ENCODE measurements around the gene KIF1A. TPM values are rescaled to one million over a fixed set of nuclear protein-coding genes. Genes with fewer than 3 reads are reported as not detected.

Gene KIF1A
- total RNA-seq, 1 experiment from 2014 or later: 279 TPM

DNA sequence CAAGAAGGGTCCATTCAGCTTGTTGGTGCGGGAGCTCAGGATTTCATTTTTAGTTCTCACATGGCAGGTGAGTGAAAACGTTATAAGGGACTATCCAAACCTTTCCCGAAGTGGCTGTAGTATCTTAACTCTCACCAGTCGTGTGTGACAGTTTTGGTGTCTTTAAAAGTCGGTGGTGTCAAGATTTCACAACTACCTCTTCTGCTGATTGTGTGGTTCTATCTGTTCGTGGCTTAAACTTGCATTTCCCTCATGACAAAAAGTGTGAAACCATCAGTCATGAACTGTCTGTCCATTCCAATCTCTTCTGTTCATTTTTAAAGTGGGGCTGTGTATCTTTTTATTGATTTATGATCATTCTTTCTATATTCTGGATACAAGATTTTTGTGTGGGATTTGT, 133.6 kb downstream of the KIF1A start:
- no peaks in the 10 kb centered on the region for H3K4me1 Mint-ChIP-seq
- H3K27ac Mint-ChIP-seq: 0 out of 2 replicates have a peak overlapping the region, but pooled peaks have one; percentile 26
- TF ChIP-seq ZNF396 (CRISPR knock-in tag; IDR thresholded peaks at IDR 0.05; ENCODE audit: borderline replicate concordance) (no peak), CTCF (IDR thresholded peaks at IDR 0.05) (no peak), CREB1 (CRISPR knock-in tag; IDR thresholded peaks at IDR 0.05) (no peak), GTF2I (CRISPR knock-in tag; conservative IDR thresholded peaks at IDR 0.05) (no peak), ATF3 (CRISPR knock-in tag; conservative IDR thresholded peaks at IDR 0.05) (no peak), ZNF423 (CRISPR knock-in tag; IDR thresholded peaks at IDR 0.05) (no peak), AFF4 (CRISPR knock-in tag; IDR thresholded peaks at IDR 0.05; ENCODE audit: borderline replicate concordance) (no peak), ESRRA (CRISPR knock-in tag; IDR thresholded peaks at IDR 0.05; ENCODE audit: borderline replicate concordance) (no peak), ZNF671 (CRISPR knock-in tag; IDR thresholded peaks at IDR 0.05) (no peak), TEAD1 (CRISPR knock-in tag; IDR thresholded peaks at IDR 0.05) (no peak), ELF4 (CRISPR knock-in tag; IDR thresholded peaks at IDR 0.05; ENCODE audit: low read depth) (no peak), PREB (CRISPR knock-in tag; IDR thresholded peaks at IDR 0.05; ENCODE audit: borderline replicate concordance) (no peak), MAX (CRISPR knock-in tag; IDR thresholded peaks at IDR 0.05) (no peak), JUN (CRISPR knock-in tag; IDR thresholded peaks at IDR 0.05) (no peak), ETV6 (CRISPR knock-in tag; IDR thresholded peaks at IDR 0.05) (no peak), NFE2L1 (CRISPR knock-in tag; IDR thresholded peaks at IDR 0.05) (no peak)
- TF ChIP-seq, protein P1, sequence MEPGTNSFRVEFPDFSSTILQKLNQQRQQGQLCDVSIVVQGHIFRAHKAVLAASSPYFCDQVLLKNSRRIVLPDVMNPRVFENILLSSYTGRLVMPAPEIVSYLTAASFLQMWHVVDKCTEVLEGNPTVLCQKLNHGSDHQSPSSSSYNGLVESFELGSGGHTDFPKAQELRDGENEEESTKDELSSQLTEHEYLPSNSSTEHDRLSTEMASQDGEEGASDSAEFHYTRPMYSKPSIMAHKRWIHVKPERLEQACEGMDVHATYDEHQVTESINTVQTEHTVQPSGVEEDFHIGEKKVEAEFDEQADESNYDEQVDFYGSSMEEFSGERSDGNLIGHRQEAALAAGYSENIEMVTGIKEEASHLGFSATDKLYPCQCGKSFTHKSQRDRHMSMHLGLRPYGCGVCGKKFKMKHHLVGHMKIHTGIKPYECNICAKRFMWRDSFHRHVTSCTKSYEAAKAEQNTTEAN (CRISPR knock-in tag; IDR thresholded peaks at IDR 0.05): no peak
- TF ChIP-seq, protein P2, sequence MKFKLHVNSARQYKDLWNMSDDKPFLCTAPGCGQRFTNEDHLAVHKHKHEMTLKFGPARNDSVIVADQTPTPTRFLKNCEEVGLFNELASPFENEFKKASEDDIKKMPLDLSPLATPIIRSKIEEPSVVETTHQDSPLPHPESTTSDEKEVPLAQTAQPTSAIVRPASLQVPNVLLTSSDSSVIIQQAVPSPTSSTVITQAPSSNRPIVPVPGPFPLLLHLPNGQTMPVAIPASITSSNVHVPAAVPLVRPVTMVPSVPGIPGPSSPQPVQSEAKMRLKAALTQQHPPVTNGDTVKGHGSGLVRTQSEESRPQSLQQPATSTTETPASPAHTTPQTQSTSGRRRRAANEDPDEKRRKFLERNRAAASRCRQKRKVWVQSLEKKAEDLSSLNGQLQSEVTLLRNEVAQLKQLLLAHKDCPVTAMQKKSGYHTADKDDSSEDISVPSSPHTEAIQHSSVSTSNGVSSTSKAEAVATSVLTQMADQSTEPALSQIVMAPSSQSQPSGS (CRISPR knock-in tag; IDR thresholded peaks at IDR 0.05; ENCODE audit: borderline replicate concordance, low read depth): no peak
- TF ChIP-seq, protein P3, sequence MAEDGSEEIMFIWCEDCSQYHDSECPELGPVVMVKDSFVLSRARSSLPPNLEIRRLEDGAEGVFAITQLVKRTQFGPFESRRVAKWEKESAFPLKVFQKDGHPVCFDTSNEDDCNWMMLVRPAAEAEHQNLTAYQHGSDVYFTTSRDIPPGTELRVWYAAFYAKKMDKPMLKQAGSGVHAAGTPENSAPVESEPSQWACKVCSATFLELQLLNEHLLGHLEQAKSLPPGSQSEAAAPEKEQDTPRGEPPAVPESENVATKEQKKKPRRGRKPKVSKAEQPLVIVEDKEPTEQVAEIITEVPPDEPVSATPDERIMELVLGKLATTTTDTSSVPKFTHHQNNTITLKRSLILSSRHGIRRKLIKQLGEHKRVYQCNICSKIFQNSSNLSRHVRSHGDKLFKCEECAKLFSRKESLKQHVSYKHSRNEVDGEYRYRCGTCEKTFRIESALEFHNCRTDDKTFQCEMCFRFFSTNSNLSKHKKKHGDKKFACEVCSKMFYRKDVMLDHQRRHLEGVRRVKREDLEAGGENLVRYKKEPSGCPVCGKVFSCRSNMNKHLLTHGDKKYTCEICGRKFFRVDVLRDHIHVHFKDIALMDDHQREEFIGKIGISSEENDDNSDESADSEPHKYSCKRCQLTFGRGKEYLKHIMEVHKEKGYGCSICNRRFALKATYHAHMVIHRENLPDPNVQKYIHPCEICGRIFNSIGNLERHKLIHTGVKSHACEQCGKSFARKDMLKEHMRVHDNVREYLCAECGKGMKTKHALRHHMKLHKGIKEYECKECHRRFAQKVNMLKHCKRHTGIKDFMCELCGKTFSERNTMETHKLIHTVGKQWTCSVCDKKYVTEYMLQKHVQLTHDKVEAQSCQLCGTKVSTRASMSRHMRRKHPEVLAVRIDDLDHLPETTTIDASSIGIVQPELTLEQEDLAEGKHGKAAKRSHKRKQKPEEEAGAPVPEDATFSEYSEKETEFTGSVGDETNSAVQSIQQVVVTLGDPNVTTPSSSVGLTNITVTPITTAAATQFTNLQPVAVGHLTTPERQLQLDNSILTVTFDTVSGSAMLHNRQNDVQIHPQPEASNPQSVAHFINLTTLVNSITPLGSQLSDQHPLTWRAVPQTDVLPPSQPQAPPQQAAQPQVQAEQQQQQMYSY (CRISPR knock-in tag; IDR thresholded peaks at IDR 0.05): no peak
- TF ChIP-seq, protein P4, sequence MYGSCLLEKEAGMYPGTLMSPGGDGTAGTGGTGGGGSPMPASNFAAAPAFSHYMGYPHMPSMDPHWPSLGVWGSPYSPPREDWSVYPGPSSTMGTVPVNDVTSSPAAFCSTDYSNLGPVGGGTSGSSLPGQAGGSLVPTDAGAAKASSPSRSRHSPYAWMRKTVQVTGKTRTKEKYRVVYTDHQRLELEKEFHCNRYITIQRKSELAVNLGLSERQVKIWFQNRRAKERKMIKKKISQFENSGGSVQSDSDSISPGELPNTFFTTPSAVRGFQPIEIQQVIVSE (CRISPR knock-in tag; IDR thresholded peaks at IDR 0.05; ENCODE audit: borderline replicate concordance): no peak
- no peaks in the 10 kb centered on the region for H3K36me3 Mint-ChIP-seq
- no peak overlapping the region for H3K4me3 Mint-ChIP-seq
- ChIA-PET POLR2A (no interaction called here), CTCF (interaction anchor here (0.7 to 1.9 kb wide), 5 partner anchors 37 to 228 kb away, joined by 3 to 6 read pairs (median 4); no protein-coding TSS in a partner anchor)
- ATAC-seq: no peak
- no peak for DNase-seq (ENCODE audit: low spot score)
- H3K27me3 Mint-ChIP-seq (ENCODE audit: low read depth): peaks cover 3% of the 10 kb centered on the region; the same call in 1 of the 2 replicates
- H3K9me3 Mint-ChIP-seq: no peaks in the 10 kb centered on the region
